Epithelial cell of proximal tubule (primary cell): ENCODE measurements around the gene SPATA18. TPM values are rescaled to one million over a fixed set of nuclear protein-coding genes. Genes with fewer than 3 reads are reported as not detected.

ENCODE experiments used
- DNase-seq: peaks from one replicate; pipeline ENCODE4 v3.0.0-alpha.2; 2011; ENCODE audit warnings: low read depth
- H3K4me3 ChIP-seq: 2 replicates; pipeline ENCODE4 v1.5.1; 2011; ENCODE audit warnings: low read depth, mild to moderate bottlenecking, low read length
- total RNA-seq: library from RNA; depleted of rRNA; stranded (reverse); fragments of >200 nt; gene quantifications from 2 replicates; pipeline ENCODE4 v1.2.3, GENCODE V29; 2015
- TF ChIP-seq, protein P1 (sequence below): conservative IDR thresholded peaks from 2 replicates; pipeline ENCODE4 v1.5.1; 2012; ENCODE audit warnings: low read depth, mild to moderate bottlenecking, low read length

Gene SPATA18
- total RNA-seq, 1 donor from 2014 or later: 8.5 TPM

GRCh38 chr4:52032005-52032404, 19.1 kb upstream of the SPATA18 start:
- no peak for DNase-seq
- TF ChIP-seq, protein P1, sequence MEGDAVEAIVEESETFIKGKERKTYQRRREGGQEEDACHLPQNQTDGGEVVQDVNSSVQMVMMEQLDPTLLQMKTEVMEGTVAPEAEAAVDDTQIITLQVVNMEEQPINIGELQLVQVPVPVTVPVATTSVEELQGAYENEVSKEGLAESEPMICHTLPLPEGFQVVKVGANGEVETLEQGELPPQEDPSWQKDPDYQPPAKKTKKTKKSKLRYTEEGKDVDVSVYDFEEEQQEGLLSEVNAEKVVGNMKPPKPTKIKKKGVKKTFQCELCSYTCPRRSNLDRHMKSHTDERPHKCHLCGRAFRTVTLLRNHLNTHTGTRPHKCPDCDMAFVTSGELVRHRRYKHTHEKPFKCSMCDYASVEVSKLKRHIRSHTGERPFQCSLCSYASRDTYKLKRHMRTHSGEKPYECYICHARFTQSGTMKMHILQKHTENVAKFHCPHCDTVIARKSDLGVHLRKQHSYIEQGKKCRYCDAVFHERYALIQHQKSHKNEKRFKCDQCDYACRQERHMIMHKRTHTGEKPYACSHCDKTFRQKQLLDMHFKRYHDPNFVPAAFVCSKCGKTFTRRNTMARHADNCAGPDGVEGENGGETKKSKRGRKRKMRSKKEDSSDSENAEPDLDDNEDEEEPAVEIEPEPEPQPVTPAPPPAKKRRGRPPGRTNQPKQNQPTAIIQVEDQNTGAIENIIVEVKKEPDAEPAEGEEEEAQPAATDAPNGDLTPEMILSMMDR: no peak
- no peak overlapping the region for H3K4me3 ChIP-seq

DNA sequence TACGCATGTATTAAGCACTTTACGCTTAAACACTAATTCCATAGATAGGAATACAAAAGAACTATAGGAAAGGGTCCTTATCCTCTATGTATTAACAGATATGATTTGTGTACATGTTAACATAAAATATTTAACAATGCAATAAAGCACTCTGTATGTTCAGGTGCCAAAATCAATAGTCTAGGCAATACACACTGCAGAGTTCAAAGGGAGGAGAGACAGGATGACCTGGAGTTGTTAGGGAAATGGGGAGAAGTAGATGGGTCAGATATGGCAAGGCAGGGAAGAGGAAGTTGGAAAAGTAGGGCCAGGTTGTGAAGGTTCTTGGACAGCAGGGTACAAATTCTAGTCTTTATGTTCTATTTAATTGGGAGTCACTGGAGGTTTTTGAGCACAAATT, 15.9 kb upstream of the SPATA18 start:
- TF ChIP-seq, protein P1: no peak
- no peak overlapping the region for H3K4me3 ChIP-seq
- no peak for DNase-seq

- H3K4me3 ChIP-seq: peak overlapping the region; percentile 65
- TF ChIP-seq, protein P1: no peak
- DNase-seq: no peak
Observed at GRCh38 chr4:52036886-52037530, 14.1 kb upstream of the SPATA18 start.

DNA sequence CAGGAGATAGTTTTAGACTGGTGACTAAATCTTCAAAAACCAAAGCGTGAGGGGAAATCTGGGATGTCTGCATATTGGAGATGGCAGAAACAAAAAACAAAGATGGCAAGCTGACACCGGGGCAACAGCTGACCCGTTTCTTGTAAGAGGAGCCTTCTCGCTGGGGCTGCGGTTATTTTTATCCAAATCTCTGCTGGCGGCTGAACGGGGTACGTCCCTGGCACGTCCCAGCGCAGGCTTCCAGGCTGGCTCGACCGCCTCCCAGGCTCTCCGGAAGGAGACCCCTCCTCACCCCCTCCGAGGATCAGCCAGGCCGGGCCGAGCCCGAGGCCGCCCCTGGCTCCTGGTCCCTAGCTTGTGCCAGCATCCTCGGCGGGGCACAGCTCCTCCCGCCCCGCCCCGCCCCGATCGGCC, 13.4 kb upstream of the SPATA18 start:
- DNase-seq: no peak

DNA sequence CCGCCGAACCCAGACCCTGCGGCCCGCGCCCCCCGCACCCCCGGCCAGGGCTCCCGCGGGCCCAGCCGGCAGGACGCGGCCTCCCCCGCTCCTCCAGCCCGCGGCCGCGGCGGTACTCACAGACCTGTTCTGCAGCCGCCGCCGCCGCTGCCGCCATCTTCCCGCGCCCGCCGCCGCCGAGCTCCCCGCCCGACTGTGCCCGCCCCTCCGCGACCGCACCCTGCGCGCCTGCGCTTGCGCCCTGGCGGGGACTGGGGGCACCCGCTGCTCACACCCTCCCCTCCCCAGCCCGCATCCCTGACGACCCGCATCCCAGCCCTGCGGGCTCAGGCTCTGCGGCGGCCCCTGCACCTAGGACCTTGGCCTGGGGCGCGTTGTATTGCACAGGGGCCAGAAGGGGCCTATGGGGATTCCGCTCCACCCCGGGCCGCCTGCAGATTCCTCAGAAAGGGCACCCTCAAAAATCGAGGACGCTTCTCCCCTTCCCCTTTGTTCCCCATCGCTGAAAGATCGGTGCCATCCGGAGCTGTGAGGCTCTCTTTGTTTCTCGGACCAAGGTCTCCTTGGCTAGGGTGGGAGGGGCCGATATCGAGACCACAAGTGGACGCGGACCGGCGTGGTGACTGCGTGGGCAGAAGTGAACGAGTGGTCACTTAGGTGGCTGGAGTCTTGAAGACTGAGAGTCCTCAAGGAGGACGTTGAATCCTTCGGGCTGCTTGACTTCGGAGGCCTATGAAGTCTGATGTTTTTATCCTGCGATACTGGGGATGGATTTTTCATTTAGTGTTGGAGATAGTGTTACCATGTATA, 12.8 kb upstream of the SPATA18 start, which contains the start of gene SGCB:
Gene SGCB (minus strand): TSS at position 197 of the 810 bp plus-strand sequence. CDS start 40 bp downstream, at position 157.
- TF ChIP-seq, protein P1: no peak
- DNase-seq: no peak
- peak within 1 kb of the TSS; percentile 65 for H3K4me3 ChIP-seq

More for the DNA sequence above, 13.4 kb upstream of the SPATA18 start:
- H3K4me3 ChIP-seq: peak overlapping the region; percentile 65
- TF ChIP-seq, protein P1: no peak

- TF ChIP-seq, protein P1: no peak
- no peak overlapping the region for H3K4me3 ChIP-seq
- no peak for DNase-seq
Observed at GRCh38 chr4:52045028-52045427, 6.1 kb upstream of the SPATA18 start.

DNA sequence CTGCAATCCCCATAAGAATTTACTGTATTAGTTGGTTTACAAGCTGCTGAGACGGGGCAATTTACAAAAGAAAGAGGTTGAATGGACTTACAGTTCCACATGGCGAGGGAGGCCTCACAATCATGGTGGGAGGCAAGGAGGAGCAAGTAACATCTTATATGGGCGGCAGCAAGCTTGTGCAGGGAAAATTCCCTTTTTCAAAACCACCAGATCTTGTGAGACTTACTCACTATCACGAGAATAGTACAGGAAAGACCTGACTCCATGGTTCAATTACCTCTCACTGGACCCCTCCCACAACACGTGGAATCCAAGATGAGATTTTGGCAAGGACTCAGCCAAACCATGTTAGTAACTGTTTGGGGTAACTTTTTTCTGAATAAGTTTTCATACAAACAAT, 1.8 kb upstream of the SPATA18 start:
- no peak for DNase-seq
- TF ChIP-seq, protein P1: no peak
- H3K4me3 ChIP-seq: no peak overlapping the region
